NCI-H1092 treated with DMSO at 0.1 percent for 48 hours (cell line): ENCODE measurements around the gene DENND5B.
"Not testable (repeated sequence)": the region's sequence is repeated elsewhere in the genome, so short reads cannot be mapped to it uniquely, and the experiment has no call there.

Source experiments
- DNase-seq: peaks from one replicate; lab custom pipeline; 2025; lab: John Stamatoyannopoulos, UW

Gene DENND5B

DNA sequence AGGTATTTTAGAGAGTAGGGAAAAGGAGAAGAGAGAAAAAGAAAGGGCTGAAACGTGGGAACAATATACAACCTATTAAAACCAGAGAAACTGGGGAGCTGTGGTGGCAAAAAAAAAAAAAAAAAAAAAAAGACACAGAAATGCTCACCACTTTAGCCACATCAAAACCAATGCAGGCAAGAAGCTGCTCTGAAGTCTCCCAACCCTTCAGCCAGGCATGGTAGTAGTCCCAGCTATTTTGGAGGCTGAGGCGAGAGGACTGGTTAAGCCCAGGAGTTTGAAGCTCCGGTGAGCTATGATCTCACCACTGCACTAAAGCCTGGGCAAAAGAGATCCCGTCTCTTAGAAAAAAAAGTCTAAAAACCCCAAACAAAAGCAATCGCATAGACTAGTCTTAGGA lies 33.2 kb downstream of the DENND5B start:
- no peak for DNase-seq

DNA sequence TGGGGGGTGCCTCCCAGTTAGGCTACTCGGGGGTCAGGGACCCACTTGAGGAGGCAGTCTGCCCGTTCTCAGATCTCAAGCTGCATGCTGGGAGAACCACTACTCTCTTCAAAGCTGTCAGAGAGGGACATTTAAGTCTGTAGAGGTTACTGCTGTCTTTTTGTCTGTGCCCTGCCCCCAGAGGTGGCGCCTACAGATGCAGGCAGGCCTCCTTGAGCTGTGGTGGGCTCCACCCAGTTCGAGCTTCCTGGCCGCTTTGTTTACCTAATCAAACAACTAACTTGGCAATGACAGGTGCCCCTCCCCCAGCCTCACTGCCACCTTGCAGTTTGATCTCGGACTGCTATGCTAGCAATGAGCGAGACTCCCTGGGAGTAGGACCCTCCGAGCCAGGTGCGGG lies 35.5 kb downstream of the DENND5B start:
- DNase-seq: not testable (repeated sequence)

- DNase-seq: not testable (repeated sequence)
These were observed 40.3 kb downstream of the DENND5B start for GRCh38 chr12:31550590-31550989.

DNA sequence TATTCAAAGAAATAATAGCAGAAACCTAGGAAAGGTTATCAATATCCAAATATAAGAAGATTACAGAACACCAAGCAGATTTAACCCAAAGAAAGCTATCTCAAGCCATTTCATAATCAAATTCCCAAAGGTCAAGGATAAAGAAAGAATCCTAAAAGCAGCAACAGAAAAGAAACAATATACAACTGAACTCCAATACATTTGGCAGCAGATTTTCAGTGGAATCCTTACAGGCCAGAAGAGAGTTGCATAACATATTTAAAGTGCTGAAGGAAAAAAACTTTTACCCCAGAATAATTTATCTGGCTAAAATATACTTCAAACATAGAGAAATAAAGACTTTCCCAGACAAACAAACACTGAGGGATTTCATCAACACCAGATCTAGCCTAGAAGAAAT lies 54.3 kb downstream of the DENND5B start:
- DNase-seq: no peak

GRCh38 chr12:31533470-31533869 lies 57.5 kb downstream of the DENND5B start:
- DNase-seq: no peak

DNA sequence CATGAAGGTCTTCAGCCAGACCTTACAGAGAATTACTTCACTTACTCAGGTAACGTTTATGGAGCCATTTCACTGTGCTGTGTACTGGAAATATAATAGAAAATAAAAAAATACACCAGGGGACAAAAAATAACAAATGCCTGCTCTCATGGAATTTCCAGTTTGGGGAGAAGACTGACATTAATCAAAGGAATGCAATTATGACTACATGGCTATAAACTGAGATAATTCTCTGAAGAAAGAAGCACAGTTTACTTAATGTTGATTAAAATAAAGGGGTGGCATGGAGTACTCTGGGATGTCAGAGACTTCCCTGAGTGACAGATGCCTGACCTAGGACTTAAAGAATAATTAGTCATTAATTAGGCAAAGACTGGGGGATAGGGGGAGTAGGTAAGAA lies 59.0 kb downstream of the DENND5B start:
- DNase-seq: no peak

DNA sequence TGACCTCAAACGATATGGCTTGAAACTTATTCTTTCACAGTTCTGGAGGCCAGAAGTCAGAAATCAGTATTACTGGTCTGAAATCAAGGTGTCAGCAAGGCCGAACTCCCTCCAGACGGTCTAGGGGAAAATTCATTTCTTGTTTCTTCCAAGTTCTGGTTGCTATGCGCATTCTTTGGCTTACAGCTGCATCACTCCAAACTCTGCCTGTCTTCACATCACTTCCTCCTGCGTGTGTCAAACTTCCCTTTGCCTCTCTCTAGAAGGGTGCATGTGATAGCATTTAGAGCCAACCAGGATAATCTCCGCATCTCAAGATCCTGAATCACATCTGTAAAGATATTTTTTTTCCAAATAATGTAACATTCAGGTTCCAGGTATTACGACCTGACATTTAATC lies 62.8 kb downstream of the DENND5B start:
- DNase-seq: no peak

DNA sequence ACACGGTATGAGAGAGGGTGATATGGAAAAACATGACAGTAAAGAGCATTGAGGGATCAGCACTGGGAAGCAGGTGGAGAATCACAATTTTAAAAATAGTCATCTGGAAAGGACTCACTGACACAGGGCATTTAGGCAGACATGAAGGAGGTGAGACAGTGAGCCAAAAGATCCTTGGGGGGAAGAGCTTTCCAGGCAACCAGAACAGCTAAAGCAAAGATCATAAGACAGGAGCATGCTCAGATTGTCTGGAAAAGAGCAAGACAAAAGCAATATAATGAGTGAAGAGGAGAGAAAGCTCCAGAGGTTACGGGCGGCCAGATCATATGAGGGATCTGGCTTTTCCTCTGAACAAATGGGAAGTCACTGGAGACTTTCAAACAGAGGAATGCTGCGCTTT lies 63.9 kb downstream of the DENND5B start:
- DNase-seq: no peak

DNA sequence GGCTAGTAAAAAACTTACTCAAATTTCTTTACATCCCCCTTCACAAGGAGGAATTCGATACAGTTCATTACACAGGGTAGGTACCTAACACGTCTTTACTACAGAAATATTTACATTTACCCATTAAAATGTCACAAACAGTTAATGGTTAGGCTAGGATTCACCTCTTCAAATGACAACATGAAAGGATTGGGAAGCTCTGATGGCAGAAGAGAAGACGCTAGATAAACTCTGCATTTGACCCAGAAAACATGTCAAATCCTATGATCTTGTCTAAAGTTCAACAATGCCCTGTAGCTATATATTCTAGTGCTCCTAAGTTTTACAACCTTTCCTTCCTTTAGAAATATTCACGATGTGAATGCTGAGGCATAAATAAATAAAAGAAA lies 64.8 kb downstream of the DENND5B start:
- no peak for DNase-seq

GRCh38 chr12:31525496-31526157 lies 65.3 kb downstream of the DENND5B start:
- no peak for DNase-seq

- DNase-seq: no peak
These were observed 66.0 kb downstream of the DENND5B start for GRCh38 chr12:31524791-31525495.

GRCh38 chr12:31523306-31523705 lies 67.6 kb downstream of the DENND5B start:
- DNase-seq: no peak

- no peak for DNase-seq
These were observed 68.3 kb downstream of the DENND5B start for GRCh38 chr12:31522607-31523006.

DNA sequence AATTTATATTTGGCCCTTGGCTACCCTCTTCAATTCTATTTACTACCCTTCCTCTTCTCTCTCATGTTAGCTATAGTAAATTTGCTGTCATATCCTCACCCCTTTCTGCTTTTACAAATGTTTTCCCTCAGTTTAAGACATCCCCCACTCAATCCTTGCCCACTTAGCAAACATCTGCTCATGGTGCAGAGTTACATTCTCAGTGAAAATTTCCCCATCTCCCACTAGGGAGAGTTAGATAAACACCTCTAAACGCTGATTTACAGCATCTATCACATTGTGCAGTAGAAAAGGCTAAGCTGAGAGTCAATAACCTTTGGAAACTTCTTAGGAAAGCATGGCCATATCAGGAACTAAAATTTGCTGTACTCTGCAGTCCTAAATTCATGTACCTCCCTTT lies 69.0 kb downstream of the DENND5B start:
- peak; percentile 34 for DNase-seq

- no peak for DNase-seq
These were observed 71.4 kb downstream of the DENND5B start for GRCh38 chr12:31519511-31519910.

- peak; percentile 56 for DNase-seq
These were observed 72.2 kb downstream of the DENND5B start for GRCh38 chr12:31518680-31519227.

DNA sequence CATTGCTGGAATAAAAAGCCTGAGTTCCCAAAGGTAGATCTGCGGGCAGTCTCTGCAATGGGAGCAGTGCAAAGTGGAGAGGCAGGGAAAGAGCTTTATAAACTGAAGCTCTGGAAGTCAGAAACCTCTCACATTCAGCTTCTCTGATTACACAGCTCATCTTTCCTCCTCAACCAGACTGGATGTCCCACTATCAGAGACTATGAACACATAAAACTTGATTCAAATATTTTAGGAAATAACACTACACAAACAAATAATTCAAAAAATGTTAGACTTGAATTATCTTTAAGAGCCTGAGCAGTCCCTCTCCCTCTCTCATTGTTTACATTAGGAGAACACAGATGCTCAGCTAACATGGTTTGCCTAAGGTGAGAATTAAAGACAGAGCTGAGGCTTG lies 72.9 kb downstream of the DENND5B start:
- peak; percentile 24 for DNase-seq

GRCh38 chr12:31516702-31517101 lies 74.2 kb downstream of the DENND5B start:
- DNase-seq: no peak

- no peak for DNase-seq
These were observed 76.0 kb downstream of the DENND5B start for GRCh38 chr12:31514912-31515311.

DNA sequence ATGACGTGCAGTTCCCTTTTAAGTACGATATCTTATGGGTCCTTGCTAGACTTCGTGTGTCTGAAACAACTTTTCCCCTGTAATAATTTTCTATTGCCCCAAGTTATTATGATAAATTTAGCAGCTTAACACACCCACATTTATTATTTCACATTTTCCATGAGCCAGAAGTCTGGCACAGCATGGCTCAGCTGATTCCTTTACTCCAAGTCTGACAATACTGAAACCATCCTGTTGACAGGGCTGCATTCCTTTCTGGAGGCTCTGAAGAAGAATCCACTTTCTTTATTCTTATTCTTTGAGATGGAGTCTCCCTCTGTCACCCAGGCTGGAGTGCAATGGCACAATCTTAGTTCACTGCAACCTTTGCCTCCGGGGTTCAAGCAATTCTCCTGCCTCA lies 80.9 kb downstream of the DENND5B start:
- DNase-seq: no peak

DNA sequence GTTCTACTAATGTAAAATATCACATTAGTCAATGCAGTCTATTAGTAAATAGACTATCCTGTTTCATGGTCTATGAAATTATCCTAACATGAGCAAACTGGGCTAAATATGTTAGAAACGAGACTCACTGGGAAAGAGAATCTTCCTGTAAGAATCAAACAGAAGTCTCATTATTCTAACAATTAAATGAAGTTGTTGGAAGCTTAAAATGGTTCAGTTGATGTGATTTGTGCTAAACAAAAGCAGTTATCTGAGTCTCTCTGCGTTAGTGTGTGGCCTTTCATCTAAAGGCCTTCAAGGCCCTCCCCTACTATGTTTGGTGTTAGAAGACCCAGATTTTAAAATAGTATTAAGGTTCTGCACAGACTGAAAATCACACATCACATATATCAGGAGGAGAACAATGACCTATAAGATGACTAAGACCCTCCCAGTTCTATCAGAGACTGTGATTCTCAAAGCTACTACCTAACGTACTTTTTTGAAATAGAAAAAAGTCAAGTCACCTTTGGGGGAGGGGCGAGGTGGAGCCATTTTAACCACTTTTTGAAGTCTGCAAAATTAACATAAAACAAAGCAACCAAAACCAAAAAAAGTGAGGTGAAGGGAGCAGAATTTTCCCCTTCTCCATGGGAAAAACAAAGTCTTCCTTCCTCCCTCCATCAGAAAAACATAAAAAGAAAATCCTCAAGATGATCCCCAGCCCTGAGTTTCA lies 82.3 kb downstream of the DENND5B start:
- DNase-seq: no peak

GRCh38 chr12:31507966-31508365 lies 83.0 kb downstream of the DENND5B start:
- no peak for DNase-seq
